DOHH2 (cell line): Measurements from ENCODE around the gene PTPRC.

ENCODE experiments used
- CTCF ChIP-seq: fragments of 200-600 bp; sonication (generic); IDR thresholded peaks from one replicate; pipeline ENCODE4 v1.5.1; 2014; ENCODE audit warnings: antibody characterized with exemption, mild to moderate bottlenecking, low read depth, low read length; ENCODE audit not compliant: poor library complexity, severe bottlenecking
- EZH2phosphoT487 ChIP-seq: fragments of 200-600 bp; sonication (generic); IDR thresholded peaks from 2 replicates; pipeline ENCODE4 v1.6.1; 2017; ENCODE audit warnings: borderline replicate concordance, mild to moderate bottlenecking, antibody characterized with exemption, low read length, moderate library complexity, mixed read lengths

- TF ChIP-seq CTCF (no peak), EZH2phosphoT487 (no peak)
Measured at GRCh38 chr1:198729195-198729863, 90.5 kb downstream of the PTPRC start.
